NCI-H1417 treated with DMSO at 0.1 percent for 48 hours (cell line): Measurements from ENCODE around the gene B3GNT7.
"Not testable (repeated sequence)": the region's sequence is repeated elsewhere in the genome, so short reads cannot be mapped to it uniquely, and the experiment has no call there.

ENCODE experiments used
- DNase-seq: peaks from one replicate; lab custom pipeline; 2025; lab: John Stamatoyannopoulos, UW

Gene B3GNT7

DNA sequence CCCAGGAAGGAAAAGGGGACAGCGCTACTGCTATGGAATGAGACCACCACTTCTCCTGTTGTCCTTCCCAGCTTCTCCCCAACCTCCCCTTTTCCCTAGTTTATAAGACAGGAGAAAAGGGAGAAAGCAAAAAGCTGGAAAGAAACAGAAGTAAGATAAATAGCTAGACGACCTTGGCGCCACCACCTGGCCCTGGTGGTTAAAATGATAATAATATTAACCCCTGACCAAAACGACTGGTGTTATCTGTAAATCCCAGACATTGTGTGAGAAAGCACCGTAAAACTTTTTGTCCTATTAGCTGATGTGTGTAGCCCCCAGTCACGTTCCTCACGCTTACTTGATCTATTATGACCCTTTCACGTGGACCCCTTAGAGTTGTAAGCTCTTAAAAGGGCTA lies 5.2 kb downstream of the B3GNT7 start:
- not testable (repeated sequence) for DNase-seq

DNA sequence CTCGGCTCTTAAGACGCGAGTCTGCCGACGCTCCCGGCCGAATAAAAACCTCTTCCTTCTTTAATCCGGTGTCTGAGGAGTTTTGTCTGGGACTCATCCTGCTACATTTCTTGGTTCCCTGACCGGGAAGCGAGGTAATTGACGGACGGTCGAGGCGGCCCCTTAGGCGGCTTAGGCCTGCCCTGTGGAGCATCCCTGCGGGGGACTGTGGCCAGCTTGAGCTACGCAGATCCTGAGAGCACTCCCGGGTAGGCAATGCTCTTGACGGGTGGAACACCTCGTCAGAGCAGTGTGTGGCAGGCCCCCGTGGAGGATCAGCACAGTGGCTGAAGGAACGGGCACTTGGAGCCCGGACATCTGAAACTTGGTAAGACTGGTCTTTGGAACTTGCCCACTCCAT lies 5.6 kb downstream of the B3GNT7 start:
- DNase-seq: not testable (repeated sequence)

DNA sequence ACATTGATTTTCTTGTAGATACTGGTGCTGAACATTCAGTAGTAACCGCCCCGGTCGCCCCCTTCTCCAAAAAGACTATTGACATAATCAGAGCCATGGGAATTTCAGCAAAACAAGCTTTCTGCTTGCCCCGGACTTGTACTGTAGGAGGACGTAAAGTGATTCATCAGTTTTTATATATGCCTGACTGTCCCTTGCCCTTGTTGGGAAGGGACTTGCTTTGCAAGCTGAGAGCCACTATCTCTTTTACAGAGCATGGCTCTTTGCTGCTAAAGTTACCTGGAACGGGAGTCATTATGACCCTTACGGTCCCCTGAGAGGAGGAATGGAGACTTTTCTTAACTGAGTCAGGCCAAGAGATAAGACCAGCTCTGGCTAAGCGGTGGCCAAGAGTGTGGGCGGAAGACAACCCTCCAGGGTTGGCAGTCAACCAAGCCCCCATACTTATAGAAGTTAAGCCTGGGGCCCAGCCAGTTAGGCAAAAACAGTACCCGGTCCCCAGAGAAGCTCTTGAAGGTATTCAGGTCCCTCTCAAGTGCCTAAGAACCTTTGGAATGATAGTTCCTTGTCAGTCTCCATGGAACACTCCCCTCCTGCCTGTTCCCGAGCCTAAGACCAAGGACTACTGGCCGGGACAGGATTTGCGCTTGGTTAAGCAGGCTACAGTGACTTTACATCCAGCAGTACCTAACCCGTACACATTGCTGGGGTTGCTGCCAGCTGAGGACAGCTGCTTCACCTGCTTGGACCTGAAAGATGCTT lies 8.1 kb downstream of the B3GNT7 start:
- DNase-seq: not testable (repeated sequence)

DNA sequence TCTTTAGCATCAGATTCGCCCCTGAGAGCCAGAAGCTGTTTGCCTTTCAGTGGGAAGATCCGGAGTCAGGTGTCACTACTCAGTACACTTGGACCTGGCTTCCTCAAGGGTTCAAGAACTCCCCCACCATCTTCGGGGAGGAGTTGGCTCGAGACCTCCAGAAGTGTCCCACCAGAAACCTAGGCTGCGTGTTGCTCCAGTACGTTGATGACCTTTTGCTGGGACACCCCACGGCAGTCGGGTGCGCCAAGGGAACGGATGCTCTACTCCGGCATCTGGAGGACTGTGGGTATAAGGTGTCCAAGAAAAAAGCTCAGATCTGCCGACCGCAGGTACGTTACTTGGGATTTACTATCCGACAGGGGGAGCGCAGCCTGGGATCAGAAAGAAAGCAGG lies 8.7 kb downstream of the B3GNT7 start:
- DNase-seq: not testable (repeated sequence)

DNA sequence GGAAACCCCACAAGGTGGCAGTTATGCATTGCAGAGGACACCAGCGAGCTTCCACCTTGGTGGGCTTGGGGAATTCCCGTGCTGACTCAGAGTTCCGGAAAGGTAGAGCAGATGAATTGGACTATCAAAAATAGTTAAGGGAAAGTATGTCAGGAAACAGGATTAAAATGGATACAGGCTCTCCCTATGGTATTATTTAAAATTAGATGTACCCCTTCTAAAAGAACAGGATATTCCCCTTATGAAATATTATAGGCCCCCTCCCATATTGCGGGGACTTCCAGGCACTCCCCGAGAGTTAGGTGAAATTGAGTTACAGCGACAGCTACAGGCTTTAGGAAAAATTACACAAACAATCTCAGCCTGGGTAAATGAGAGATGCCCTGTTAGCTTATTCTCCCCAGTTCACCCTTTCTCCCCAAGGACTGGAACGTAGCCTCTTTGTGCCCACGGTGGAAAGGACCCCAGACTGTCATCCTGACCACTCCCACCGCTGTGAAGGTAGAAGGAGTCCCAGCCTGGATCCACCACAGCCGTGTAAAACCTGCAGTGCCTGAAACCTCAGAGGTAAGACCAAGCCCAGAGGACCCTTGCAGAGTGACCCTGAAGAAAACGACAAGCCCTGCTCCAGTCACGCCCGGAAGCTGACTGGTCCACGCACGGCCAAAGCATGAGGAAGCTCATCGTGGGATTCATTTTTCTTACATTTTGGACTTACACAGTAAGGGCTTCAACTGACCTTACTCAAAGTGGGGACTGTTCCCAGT lies 10.3 kb downstream of the B3GNT7 start:
- not testable (repeated sequence) for DNase-seq

DNA sequence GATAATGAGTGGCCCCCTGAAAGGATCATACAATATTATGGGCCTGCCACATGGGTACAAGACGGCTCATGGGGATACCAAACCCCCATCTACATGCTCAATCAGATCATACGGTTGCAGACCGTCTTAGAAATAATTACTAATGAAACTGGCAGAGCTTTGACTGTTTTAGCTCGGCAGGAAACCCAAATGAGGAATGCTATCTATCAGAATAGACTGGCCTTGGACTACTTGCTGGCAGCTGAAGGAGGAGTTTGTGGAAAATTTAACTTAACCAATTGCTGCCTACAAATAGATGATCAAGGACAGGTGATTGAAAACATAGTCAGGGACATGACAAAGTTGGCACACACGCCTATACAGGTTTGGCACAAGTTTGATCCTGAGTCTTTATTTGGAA lies 12.2 kb downstream of the B3GNT7 start:
- not testable (repeated sequence) for DNase-seq

DNA sequence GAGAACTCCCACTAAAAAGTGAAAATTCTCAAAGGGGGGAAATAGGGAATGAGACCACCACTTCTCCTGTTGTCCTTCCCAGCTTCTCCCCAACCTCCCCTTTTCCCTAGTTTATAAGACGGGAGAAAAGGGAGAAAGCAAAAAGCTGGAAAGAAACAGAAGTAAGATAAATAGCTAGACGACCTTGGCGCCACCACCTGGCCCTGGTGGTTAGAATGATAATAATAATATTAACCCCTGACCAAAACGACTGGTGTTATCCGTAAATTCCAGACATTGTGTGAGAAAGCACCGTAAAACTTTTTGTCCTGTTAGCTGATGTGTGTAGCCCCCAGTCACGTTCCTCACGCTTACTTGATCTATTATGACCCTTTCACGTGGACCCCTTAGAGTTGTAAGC lies 12.8 kb downstream of the B3GNT7 start:
- DNase-seq: not testable (repeated sequence)

DNA sequence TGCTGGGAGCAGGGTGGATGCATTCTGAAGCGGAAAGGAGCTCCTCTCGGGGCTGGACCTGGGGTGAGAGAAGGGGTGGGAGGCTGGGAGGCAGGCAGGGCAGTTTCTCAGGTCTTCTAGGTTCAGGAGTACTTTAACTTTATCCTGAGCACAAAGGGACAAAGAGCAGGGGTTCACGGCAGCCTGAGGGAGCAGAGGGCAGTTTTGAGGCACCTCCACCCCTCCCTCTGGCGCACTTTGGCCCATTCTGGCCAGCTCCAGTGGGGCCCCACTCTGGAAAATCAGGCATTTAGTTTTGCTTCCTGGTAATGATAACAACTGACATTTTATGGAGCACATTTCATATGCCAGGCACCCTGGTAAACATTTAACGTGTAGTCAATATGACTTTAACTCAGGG lies 14.3 kb downstream of the B3GNT7 start:
- no peak for DNase-seq

DNA sequence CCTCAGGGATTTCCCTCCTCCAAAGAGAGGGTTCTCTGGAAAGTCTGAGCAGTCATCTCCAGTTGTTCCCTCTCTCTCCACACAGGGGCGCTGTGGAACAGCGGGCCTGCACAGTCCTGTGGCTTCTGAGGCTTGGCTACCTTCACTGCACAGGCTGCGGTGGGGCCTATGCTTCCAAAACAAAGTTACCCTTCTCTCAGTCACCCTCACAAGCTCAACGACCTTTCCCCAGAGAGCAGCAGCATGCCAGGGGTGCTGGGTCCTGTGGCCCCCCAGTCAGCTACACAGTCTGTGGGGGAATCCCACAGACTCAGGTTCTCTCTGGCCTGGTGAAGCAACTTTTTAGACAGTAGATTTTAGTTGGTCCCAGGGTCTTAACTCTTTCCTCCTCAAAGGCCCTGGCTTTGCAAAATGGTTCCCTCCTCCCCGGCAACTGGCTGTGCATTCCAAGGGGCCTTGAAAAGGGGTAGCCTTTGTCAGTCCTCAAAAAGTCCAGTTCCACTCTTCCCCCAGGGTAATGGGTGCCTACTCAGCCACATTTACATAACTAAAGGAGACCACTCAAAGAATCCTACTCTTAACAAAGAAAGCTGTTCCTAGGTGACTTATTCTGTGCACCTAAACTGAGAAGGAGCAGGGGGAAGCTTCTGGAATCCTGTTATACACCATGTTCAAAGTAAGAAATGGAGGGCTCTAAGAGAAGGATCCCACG lies 14.9 kb downstream of the B3GNT7 start:
- DNase-seq: no peak

DNA sequence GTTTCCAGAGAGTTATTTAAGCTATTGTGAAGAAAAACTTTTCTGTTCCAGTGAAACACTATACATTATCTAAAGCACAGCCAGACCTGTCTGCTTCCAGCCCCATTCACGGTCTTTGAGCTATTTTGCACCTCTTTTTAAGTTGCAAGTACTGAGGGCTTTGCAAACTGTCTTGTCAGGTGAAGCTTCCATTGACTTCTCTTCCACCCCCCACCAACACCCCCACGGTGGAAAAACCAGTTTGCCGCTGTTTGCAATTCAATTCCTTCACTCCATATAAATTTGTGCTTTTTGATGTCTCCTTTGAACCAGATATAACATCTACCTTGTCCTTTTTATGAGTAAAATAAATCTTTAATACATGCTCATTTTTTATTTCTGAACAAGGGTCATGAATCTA lies 15.7 kb downstream of the B3GNT7 start:
- no peak for DNase-seq

DNA sequence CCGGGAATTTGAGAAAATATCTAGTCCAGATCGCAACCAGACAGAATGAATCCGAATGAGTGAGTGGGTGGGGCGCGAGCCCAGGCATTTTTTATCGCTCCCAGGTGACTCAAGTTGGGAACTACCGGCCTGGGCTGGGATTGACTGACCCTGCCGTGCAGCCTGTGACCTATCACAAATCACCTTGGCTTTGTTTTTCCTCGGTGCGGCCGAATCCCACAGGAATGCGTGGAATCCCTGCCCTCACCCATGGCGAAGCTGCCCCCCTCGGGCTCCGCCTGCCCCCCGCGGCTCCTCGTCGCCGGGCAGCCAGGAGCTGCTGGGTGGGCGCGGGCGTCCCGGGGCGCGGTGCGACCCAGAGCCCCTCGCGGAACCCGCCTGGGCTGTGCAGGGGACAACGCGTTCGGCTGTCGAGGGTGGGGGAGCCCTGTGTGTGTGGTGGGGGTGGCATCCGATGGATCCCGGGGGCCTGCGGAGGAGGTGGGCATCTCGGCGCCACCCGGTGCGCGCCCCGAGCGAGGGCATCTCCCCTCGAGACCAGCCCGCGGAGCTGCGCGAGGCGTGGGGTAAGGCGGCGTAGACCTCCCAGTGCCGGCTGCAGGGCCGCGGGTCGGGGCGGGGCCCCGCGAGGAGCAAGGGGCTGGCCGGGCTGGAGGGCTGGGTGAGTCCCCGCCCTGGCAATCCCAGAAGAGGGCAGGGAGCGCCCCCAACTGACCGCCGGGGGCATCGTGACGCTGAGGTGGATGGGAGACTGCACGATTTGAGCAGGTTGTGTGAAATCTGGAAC lies 16.5 kb downstream of the B3GNT7 start:
- DNase-seq: no peak

DNA sequence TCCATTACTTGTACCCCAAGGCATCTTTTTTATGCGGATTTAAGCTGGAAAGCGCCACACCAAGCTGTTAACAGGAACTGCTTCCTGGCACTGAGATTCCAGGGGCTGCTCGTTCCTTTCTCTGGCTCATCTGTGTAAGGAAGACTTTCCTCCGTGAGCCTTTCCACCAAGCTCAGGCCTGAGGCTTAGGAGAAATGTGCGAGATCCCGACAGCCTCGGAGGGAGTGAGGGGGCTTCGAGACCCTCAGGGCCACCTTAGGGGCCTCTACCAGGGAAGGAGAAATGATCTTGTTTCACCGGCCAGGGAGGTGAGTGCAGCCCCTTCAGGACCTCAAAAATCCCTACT lies 17.1 kb downstream of the B3GNT7 start:
- DNase-seq: no peak

DNA sequence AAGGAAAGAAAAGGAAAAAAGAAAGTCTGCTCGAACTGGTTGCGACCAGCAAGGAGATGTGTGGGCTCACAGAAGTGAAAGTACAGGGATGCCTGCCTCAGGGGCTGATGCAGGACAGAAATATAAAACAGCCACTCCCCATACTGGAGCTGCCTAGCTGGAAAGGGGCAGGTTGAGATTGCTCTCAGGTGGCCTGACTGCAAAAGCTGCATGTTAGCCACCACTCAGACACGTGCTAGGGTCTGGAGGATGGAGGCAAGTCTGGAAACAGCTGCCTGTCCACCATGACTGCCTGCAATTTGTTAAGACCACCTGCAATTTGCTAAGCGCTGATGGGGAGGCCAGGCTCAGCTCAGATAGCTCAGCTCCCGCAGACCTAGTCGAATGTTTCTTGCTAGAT lies 17.9 kb downstream of the B3GNT7 start:
- no peak for DNase-seq

DNA sequence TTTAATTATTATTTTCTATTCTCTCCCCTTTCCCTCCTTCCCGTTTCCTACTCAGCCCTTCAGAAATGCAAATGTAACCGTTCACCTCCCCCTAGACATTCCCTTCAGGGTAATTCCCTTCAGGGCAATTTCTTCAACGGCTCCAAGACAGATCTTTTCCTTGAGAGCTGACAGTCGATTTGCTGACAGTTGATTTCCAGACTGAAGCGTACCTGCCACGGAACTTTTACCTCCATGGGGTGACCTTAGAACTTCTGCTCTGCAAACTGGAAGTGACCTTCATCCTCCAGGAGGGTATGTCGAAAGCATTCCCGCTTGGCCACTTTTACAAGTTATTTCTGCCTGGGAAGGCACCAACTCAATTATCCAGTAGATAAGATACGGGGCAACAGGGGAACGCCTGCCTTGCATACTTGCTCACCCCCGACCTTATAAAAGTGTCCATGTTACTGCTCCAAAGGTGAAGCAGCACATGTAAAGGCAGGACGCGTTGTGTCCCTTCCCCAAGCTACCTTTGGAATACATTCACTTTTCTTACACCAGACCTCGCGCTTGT lies 18.5 kb downstream of the B3GNT7 start:
- DNase-seq: no peak

DNA sequence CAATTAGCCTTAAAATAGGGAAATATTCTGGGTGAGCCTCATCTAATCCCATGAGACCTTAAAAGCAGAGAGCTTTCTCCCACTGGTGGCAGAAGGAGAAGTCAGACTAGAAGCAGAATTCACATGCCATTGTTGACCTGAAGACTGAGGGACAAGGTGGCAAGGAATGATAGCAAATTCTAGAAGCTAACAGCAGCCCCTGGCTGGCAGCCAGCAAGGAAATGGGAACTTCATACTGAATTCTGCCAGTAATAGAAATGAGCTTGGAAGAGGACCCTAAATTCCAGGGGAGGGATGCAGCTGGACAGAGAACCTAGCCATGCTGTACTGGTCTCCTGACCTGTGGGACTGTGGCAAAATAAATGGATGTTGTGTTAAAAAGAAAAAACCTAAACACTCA lies 19.5 kb downstream of the B3GNT7 start:
- DNase-seq: no peak

DNA sequence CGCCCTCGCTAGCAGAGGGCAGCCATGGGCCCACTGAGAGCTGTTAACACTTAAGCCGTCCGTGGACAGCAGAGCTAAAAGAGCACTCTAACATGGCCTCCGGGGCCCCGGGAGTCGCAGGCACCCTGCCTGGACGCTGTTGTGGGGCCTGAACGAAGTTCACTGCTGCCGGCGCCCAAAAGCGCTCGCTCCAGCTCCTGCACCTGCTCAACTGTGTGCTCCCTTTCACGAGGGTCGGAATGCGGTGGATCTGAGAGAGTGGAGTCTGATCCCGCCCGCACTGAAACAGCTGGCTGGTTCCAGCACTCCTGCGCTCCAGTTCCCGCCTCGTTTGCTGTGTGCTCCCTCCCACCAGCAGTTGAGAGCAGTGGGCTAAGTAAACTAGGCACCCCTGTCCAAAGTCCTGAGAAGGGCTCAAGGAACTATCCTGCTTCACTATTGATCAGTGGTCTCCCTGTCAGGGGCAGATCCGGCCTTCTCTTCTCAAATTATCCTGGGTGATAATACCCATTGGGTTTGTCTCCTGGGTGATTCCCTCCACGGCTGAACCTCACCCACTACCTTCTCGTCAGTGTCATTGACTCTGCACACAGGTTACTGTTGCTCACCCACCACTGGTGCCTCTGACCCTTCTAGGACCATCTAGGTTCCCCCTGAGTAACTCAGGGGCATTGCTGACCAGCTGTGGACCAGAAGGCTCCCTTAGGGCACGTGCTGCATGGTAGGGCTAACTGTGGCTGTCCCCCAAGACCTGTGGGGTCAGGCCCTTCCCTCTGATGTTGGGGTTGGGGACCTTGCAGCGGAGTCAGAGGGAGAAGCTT lies 23.5 kb downstream of the B3GNT7 start:
- no peak for DNase-seq

DNA sequence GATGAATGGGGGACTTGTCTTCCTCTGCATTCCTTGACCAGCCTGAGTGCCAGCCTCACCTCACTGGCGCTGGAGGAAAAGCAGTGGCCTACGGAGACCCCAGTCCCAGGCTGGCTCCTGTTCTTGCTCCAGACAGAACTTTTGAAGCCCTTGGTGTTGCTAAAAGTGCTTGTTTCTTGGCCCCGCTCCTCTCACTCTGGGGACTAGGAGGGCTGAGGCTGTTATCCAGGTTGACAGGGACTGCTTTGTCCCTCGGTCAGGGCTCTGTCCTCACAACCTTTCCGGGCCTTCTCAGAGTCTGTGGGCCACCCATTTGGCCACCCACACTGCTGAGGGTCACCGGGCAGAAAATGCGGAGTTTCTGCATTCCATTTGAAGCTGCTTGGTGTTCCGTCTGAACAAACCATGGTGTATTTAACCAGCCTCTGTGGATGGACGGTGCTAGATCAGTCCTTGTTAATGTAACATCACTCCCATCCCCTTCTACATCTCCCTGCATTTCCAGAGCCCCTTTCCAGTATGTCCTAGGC lies 25.6 kb downstream of the B3GNT7 start:
- no peak for DNase-seq

DNA sequence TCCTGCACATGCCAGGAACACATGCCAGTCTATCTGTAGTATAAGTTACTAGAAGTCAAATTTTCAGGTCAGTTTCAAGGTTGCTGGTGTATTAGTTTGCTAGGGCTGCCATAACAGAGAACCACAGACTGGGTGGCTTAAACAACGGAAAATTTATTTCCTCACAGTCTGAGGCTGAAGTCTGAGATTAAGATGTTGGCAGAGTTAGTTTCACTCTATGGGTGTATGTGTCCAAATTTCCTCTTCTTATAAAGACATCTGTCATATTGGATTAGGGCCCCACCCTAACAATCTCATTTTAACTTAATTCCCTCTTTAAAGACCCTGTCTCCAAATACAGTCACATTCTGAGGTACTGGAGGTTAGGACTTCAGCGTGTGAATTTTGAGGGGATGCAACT lies 26.5 kb downstream of the B3GNT7 start:
- no peak for DNase-seq

DNA sequence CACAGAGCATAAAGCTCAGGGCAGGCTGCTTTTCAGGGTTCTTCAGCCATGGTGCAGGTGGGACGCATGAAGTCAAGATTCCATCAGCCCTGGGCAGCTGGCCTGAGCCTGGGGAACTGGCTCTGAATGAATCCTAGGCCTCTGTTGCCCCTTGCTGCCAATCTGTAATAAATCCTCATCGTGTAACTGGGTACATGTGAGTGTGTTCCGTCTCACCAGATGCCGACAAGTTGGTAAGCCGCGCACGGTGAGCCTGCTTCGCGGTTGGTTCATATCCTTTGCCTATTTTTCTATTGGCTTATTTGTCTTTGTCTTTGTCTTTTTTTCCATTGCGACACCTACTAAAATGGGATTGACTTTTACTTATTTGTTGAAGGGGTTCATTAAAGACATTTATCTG lies 27.7 kb downstream of the B3GNT7 start:
- no peak for DNase-seq

DNA sequence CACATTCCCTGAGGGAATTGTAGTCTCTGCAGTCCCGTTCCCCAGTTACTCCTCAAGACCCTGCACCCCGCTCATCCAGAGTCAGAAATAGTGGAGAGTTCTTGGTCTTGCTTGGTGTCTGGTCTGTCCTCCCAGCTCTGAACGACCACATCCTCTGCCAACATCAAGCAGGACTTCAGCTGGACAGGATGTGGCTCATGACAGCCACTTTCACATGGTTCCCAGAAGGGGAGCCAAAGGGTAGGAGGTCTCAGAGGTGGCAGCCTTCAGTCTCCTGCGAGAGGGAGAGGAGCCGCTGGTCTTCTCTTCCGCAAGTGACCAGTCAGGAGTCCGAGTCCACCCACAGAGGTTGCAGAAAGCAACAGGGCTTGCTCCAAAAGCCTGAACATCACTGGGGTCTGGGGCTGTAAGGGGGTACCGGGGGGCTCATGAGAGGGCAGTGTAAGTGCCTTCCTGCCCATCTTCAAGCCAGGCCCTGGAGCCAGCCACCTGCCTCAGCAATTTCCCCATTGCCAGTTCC lies 29.8 kb downstream of the B3GNT7 start:
- no peak for DNase-seq
